Panc1 (cell line): ENCODE measurements around the gene KMT5C.

ENCODE experiments used
- SIN3A ChIP-seq: IDR thresholded peaks from 2 replicates; pipeline ENCODE4 v1.6.1; 2012; ENCODE audit warnings: low read depth, mild to moderate bottlenecking, low read length, moderate library complexity, borderline replicate concordance; ENCODE audit not compliant: insufficient read depth
- TF ChIP-seq, protein P1 (sequence below): fragments of 450-650 bp; IDR thresholded peaks from 2 replicates; pipeline ENCODE4 v1.5.1; 2017; ENCODE audit warnings: mild to moderate bottlenecking
- TF ChIP-seq, protein P2 (sequence below), 2 experiments: IDR thresholded peaks; 2 replicates each; pipeline ENCODE4 v1.6.1; 2011 to 2012; ENCODE audit warnings: low read depth in 2 of 2, control low read depth in 1 of 2, low read length in 1 of 2, mild to moderate bottlenecking in 1 of 2, moderate library complexity in 1 of 2; ENCODE audit not compliant: insufficient read depth in 1 of 2

DNA sequence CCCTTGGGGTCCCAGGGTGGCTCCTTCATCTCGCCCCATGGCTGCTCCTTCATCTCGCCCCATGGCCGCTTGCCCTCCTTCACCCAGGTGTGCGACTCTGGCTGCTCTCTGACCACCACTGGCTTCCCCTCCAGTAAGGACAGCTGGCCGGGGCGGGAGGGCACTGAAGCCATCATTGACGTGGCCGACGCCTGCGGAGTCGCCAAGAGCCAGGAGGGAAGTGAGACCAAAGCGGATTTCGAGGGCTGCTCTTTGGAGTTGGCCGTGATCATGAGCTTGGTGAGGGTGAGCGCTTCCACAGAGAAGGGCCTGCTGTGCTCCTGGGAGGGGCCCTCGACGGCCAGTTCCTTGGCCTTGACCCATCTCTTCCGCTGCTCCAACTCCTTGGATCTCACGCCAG is 18.8 kb downstream of the KMT5C start:
- TF ChIP-seq, protein P1, sequence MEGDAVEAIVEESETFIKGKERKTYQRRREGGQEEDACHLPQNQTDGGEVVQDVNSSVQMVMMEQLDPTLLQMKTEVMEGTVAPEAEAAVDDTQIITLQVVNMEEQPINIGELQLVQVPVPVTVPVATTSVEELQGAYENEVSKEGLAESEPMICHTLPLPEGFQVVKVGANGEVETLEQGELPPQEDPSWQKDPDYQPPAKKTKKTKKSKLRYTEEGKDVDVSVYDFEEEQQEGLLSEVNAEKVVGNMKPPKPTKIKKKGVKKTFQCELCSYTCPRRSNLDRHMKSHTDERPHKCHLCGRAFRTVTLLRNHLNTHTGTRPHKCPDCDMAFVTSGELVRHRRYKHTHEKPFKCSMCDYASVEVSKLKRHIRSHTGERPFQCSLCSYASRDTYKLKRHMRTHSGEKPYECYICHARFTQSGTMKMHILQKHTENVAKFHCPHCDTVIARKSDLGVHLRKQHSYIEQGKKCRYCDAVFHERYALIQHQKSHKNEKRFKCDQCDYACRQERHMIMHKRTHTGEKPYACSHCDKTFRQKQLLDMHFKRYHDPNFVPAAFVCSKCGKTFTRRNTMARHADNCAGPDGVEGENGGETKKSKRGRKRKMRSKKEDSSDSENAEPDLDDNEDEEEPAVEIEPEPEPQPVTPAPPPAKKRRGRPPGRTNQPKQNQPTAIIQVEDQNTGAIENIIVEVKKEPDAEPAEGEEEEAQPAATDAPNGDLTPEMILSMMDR: no peak
- TF ChIP-seq, protein P2, sequence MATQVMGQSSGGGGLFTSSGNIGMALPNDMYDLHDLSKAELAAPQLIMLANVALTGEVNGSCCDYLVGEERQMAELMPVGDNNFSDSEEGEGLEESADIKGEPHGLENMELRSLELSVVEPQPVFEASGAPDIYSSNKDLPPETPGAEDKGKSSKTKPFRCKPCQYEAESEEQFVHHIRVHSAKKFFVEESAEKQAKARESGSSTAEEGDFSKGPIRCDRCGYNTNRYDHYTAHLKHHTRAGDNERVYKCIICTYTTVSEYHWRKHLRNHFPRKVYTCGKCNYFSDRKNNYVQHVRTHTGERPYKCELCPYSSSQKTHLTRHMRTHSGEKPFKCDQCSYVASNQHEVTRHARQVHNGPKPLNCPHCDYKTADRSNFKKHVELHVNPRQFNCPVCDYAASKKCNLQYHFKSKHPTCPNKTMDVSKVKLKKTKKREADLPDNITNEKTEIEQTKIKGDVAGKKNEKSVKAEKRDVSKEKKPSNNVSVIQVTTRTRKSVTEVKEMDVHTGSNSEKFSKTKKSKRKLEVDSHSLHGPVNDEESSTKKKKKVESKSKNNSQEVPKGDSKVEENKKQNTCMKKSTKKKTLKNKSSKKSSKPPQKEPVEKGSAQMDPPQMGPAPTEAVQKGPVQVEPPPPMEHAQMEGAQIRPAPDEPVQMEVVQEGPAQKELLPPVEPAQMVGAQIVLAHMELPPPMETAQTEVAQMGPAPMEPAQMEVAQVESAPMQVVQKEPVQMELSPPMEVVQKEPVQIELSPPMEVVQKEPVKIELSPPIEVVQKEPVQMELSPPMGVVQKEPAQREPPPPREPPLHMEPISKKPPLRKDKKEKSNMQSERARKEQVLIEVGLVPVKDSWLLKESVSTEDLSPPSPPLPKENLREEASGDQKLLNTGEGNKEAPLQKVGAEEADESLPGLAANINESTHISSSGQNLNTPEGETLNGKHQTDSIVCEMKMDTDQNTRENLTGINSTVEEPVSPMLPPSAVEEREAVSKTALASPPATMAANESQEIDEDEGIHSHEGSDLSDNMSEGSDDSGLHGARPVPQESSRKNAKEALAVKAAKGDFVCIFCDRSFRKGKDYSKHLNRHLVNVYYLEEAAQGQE (IDR thresholded peaks at IDR 0.05; ENCODE audit: insufficient read depth in 1 of 2, low read depth in 2 of 2, low read length in 1 of 2): no peak
- no peak for TF ChIP-seq SIN3A
